Transverse colon (tissue), 4 donors: ENCODE data around the gene KIAA1328.

Experiments
- CTCF ChIP-seq, 5 experiments: fragments of 200-600 bp in 3 of 5; fragments of 450-650 bp in 2 of 5; sonication (generic) in 3 of 5; IDR thresholded peaks; 1 replicate in 2 of 5; 2 replicates in 3 of 5; pipeline ENCODE4 v1.5.1; 2016 to 2017; ENCODE audit warnings: antibody characterized with exemption in 5 of 5, inconsistent platforms in 3 of 5, mild to moderate bottlenecking in 2 of 5, moderate library complexity in 1 of 5
- EP300 ChIP-seq: sonication (generic); formaldehyde crosslinking; IDR thresholded peaks from one replicate; pipeline ENCODE4 v1.6.1; 2017; ENCODE audit warnings: antibody characterized with exemption, low read depth
- POLR2A ChIP-seq: fragments of 450-650 bp; IDR thresholded peaks from one replicate; pipeline ENCODE4 v1.6.1; 2016; ENCODE audit warnings: antibody characterized with exemption, mild to moderate bottlenecking, moderate library complexity
- POLR2AphosphoS5 ChIP-seq, 3 donors: sonication (generic); formaldehyde crosslinking; IDR thresholded peaks; one replicate each; pipeline ENCODE4 v1.6.1; 2016; ENCODE audit warnings: antibody characterized with exemption in 3 of 3

GRCh38 chr18:36831139-36831538 lies 2.2 kb downstream of the KIAA1328 start:
- TF ChIP-seq POLR2A, result no peak
- TF ChIP-seq CTCF (IDR thresholded peaks at IDR 0.05), result no peak
- no peak for TF ChIP-seq EP300
- TF ChIP-seq POLR2AphosphoS5 (IDR thresholded peaks at IDR 0.05), result no peak
